GM19099 (cell line): ENCODE results near the gene C3orf52.

Experiments
- POLR2A ChIP-seq: IDR thresholded peaks from 3 replicates; pipeline ENCODE4 v1.6.1; 2011; ENCODE audit warnings: low read depth; ENCODE audit not compliant: insufficient read length; ENCODE audit errors: extremely low read depth

Gene C3orf52

GRCh38 chr3:112104774-112105173, 18.6 kb downstream of the C3orf52 start:
- no peak for TF ChIP-seq POLR2A

DNA sequence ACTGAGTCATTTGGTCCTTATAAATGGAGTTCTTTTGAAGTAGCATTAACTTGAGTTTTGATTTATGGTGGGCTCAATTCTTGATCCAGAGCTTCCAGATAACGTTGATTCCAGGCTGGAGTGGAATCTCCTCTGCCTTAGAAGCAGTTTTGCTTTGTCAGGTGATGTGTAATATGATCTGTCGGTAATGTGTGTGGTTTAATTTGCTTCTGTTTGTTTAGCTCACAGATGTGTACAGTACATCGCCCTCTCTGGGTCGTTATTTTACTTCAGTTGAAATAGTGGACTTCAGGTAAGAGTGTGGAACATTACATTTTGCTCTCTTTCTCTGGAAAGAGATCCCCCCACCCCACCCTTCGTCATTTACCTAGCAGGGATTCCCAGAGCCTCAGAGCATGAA, 23.1 kb downstream of the C3orf52 start:
- TF ChIP-seq POLR2A, result no peak

GRCh38 chr3:112111785-112112402, 25.7 kb downstream of the C3orf52 start:
- TF ChIP-seq POLR2A, result no peak

GRCh38 chr3:112114576-112115160, 28.5 kb downstream of the C3orf52 start:
- no peak for TF ChIP-seq POLR2A

GRCh38 chr3:112115161-112115739, 29.1 kb downstream of the C3orf52 start:
- TF ChIP-seq POLR2A, result no peak

DNA sequence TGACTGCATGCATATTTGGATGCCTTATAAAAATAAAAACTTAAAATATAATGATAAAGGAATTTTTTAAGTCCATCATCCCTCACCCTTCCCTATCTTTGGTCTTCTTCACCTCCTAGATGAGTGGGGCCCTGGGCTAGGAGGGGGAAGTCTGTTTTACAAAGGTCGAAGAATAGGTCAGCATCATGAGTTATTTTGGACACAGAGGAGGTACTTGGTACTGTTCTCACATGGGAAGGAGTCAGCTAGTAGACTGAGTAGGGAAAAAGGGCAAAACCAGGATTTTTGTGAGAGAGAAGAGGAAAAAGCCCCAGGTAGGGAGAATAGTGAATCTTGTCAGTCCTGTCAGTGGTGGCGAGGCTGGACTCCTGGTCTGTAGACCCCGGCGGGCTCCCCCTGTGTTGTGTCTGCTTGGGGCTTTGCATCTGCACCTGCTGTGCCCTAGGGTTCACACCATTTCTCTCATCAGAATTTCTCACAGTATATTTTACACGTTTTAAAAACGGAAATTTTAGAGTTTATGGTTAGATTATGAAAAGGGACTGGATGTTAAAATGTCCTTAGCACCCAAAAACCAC, 29.7 kb downstream of the C3orf52 start:
- no peak for TF ChIP-seq POLR2A

- no peak for TF ChIP-seq POLR2A
Observed at GRCh38 chr3:112116748-112117186, 30.6 kb downstream of the C3orf52 start.

GRCh38 chr3:112117415-112117814, 31.2 kb downstream of the C3orf52 start:
- TF ChIP-seq POLR2A, result no peak

GRCh38 chr3:112117841-112118571, 31.8 kb downstream of the C3orf52 start:
- TF ChIP-seq POLR2A, result no peak

GRCh38 chr3:112119962-112120836, 34.0 kb downstream of the C3orf52 start:
- no peak for TF ChIP-seq POLR2A

GRCh38 chr3:112121577-112122547, 35.7 kb downstream of the C3orf52 start:
- TF ChIP-seq POLR2A, result no peak

- TF ChIP-seq POLR2A, result no peak
Observed at GRCh38 chr3:112122870-112123269, 36.7 kb downstream of the C3orf52 start.

DNA sequence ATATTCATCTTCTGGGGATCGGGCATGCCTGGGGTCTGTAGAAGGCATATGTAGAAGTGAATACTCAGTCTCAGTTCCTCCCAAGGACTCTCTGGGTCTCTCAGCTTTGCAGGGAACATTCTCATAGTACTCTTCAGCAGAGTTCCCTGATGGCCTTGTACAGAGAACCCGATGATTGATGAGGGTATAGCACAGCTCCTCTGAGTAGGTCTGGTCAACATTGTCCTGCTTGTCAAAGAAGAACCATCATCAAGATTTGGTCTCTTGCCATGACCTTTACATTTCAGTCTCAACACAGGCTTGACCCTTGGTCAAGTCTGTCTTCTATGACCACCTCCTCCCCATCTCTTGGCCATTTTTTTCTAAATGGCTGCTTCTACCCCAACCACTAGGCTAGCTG, 37.4 kb downstream of the C3orf52 start:
- TF ChIP-seq POLR2A, result no peak
